ENCODE measurements around the gene KIF19.

Gene KIF19

DNA sequence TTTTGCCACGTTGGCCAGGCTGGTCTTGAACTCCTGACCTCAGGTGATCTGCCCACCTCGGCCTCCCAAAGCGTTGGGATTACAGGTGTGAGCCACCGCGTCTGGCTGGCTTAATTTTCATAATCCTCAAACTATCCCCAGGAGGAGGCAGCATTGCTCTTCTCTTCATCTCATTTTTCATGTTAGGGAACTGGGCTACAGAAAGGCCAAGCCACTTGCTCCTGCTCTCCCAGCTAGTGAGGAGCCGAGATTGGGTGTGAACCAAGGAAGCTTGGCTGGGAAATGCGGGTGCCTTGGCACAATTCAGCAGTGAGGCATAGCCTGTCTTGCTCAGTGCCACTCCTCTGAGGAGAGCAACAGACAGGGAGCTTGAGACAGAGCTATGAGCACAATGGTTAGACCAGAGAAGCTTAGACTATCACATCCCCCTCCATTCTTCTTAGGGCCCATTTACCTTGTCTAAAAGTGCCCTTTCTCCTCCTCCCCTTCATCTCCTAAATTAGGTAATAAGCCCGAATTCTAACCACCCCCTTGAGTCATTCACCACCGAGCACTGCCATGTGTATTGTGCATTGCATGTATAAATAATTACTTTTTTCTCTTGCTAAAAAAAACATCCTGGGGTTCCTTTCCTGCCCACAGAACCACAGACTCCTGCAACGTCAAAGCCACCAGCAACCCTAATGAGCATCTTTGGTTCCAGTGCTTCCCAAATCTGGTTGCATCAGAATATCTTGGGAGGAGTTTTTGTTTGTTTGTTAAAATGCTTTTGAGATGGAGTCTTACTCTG is 20.0 kb upstream of the KIF19 start:
- DNase-seq (ENCODE audit: low read depth): no peak

GRCh38 chr17:74307984-74308773 is 17.8 kb upstream of the KIF19 start:
- DNase-seq (ENCODE audit: low read depth): no peak

DNA sequence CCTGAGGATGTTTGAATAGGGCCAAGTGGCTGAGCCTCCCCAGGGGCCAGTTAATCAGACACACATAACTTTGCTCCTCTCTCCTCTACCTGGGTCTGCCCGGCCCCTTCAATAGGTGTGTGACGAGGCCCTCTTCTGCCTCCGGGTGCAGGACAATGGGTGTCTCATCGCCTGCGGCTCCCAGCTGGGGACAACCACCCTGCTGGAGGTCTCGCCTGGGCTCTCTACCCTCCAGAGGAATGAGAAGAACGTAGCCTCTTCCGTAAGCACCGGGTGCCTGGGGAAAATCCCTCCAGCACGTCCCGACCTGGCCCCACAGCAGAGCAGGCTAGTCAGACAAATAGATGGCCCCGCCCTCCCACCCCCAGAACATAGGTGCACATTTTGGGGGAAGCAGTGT is 16.1 kb upstream of the KIF19 start:
- DNase-seq (ENCODE audit: low read depth): no peak

DNA sequence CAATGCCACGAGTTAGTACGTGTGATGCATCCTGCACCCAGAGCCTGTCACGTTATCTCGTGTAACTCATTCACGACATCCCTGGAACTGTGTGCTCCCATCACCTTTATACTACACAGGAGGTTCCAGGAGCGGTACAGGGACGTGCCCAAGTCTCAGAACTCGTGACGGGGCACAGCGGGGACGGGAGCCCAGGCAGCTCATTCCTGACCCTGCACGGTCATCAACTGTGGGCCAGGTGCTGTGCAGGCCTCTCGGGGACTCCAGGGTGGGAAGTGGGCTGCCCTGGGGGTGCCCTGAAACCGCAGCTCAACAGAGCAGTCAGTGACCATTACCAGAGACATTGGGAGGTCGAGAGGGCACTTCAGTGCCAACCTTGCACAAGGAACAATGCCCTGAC is 11.1 kb upstream of the KIF19 start:
- DNase-seq (ENCODE audit: low read depth): no peak

- DNase-seq (ENCODE audit: low read depth): no peak
Observed at GRCh38 chr17:74316220-74316619, 9.8 kb upstream of the KIF19 start.

GRCh38 chr17:74317071-74317470 is 9.0 kb upstream of the KIF19 start:
- DNase-seq (ENCODE audit: low read depth): no peak

GRCh38 chr17:74318391-74318790 is 7.6 kb upstream of the KIF19 start:
- no peak for DNase-seq (ENCODE audit: low read depth)

DNA sequence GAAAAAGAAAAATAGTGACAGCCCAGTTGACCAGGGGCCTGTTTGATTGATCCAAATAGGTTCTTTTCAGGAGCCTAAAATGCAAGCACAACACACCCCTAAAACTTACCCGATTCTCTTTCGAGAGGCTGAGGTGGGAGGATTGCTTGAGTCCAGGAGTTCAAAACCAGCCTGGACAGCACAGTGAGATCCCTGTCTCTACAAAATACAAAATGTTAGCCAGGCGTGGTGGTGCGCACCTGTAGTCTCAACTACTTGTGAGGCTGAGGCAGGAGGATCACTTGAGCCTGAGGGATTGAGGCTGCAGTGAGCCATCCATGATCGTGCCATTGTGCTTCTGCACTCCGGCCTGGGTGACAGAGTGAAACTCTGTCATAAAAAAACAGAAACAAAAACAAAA is 1.5 kb upstream of the KIF19 start:
- no peak for DNase-seq (ENCODE audit: low read depth)

GRCh38 chr17:74325376-74325742 is 667 bp upstream of the KIF19 start:
- no peak for DNase-seq (ENCODE audit: low read depth)

DNA sequence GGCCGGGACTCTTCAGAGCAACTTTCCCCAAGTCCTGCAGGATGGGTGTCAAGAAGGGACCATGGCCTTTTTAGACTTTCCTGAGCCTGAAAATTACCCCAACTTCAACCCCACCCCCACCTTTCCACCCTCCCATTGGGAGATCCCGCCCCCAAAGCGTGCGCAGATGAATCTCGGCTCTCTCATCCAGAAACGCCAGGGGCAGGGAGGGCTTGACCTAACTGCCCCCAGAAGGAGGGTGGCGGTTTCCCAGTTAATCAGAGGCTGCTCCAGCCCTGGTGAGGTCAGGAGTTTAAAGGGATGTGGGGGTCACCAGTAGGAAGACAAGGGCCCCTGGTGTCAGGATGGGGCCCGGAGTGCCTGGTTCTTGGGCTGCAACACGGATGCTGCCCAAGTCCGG is 480 bp downstream of the KIF19 start:
- no peak for DNase-seq (ENCODE audit: low read depth)

- no peak for DNase-seq (ENCODE audit: low read depth)
Observed at GRCh38 chr17:74328487-74328886, 2.5 kb downstream of the KIF19 start.

DNA sequence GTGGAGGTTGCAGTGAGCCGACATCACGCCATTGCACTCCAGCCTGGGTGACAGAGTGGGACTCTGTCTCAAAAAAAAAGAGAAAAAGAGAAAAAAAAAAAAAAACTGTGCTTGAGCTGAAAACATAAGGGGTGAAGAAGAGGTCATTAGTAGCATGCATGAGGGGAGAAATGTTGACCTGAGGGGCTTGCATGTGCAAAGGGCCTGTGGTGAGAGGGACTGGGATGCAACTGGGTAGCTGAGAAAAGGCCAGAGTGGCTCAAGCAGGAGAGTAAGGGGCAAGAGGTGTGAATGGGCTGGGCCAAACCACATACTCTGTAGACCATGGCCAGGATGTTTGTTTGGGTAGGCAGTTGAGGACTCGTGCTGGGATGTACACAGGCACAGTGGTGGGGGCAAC is 3.4 kb downstream of the KIF19 start:
- no peak for DNase-seq (ENCODE audit: low read depth)

GRCh38 chr17:74330446-74330845 is 4.4 kb downstream of the KIF19 start:
- DNase-seq (ENCODE audit: low read depth): no peak

DNA sequence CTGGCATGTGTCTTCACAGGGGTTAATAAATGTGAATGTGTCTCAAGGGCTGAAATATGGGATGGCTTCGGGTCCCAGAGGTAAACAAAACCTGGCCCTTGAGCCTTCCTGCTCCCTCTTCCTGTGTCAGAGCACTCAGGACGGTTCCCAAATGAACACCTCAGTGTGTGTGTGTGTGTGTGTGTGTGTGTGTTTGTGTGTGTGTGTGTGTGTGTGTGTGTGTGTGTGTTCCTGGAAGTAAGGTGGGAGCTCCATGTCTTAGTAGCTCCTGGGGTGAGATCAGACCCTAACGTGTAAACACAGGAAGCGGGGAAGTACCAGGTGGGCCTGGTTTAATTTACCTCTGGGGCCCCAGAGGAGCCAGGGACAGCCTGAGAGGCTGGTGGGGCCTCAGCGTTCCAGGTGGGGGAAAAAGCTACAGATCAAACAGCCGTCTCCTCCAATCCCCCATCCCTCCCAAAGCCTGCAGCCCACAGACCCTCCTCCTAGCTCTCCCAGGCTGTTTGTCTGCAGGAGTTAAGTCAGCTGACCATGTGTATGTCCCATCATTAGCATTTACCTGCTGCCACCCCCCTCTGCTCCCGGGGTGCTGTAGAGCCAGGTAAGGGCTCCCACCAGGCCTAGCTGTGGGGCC is 6.1 kb downstream of the KIF19 start:
- no peak for DNase-seq (ENCODE audit: low read depth)

- no peak for DNase-seq (ENCODE audit: low read depth)
Observed at GRCh38 chr17:74332763-74333283, 6.8 kb downstream of the KIF19 start.

DNA sequence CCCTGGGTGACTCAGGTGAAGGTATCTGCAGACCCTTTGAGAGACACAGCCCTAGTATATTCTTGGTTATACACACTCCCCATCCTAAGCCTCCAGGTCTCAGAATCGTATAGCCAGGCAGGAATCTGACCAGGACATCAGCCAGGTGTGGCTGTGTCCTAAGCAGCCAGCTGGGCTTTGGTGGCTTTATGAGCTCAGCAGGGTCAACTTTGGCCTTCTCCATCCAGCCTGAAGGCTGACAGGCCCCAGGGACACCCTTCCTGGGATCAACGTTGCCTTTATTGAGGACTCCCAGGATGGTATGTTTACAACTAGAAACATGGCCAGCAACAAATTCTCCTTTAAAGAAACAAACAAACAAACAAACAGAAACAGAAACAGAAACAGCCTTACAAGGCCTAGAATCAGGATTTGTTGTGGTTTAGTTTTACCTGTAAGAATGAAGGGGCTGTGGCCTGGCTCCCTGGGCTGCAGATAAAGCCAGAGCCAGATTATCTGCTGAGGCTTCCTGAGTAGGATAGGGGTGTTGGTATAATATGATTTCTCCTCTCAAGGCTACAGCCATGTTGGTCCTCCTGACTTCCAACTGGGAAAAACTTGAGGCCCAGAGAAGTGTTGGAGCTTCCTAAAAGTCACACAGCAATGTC is 8.5 kb downstream of the KIF19 start:
- no peak for DNase-seq (ENCODE audit: low read depth)

DNA sequence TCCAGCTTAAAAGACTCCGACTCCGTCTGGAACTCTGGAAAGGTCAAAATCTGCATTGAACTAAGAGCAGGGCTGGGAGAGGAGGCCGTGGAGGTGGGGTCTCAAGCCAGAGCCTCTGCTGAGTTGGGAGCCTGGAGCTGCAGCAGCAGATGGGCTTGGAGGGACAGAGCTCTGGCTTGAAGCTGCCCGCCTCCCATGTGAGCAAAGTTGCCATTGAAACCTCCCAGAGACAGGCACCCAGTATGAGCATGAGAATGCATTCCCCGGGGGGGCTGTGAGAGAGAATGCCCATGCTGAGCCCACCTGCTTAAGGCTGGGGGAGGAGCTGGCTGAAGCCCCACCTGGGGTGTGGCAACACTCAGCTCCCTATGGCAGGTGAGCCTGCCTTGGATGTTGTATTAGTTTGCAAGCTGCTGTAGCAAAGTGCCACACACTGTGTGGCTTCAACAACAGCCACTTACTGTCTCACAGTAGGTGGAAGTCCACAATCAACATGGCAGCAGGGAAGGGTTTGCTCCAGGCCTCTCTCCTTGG is 9.6 kb downstream of the KIF19 start:
- no peak for DNase-seq (ENCODE audit: low read depth)

DNA sequence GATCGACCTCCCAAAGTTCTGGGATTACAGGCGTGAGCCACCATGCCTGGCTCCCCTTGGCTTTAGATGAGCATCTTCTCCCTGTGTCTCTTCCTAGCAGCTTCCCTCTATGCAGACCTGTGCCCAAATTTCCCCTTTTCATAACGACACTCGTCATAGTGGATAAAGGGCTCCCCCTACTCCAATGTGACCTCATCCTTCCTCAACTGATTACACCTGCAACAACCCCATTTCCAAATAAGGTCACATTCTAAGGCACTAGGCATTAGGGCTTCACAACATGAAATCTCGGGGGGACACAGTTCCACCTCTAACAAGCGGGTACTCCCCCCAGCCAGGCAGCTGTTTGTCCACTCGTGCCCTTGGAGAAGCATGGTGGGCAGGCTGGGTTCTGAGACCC is 10.3 kb downstream of the KIF19 start:
- DNase-seq (ENCODE audit: low read depth): no peak

DNA sequence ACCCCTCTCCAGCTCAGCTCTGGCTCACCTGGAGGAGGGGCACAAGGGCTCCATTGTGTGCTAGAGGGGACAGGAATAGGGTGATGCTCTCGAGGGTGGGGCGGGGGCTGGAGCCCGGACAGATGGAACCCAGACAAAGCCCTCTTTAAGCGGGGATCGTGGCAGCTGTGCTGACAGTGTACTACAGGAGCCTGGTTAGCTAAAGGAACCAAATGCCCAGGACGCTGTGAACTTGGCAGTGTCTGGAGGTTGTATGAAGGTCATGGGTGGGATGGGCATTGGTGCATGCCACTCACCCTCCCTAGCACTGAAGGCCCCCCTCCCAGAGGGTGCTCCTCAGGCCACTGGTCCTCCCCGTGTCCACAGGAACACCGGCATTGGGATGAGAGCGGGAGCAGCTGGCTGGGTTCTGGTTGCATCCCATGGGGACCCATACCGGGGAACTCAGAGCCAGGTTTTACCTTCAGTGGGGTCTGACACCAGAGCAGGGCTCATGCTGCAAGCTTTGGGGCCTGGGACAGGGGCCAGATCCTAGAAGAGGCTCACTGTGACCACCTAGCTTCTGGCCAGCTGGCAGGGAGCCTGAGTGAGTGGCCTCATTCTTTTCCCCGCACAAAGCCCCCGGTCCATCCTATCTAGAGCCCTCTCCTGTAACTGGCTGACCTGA is 11.9 kb downstream of the KIF19 start:
- no peak for DNase-seq (ENCODE audit: low read depth)

GRCh38 chr17:74339537-74340195 is 13.6 kb downstream of the KIF19 start:
- DNase-seq (ENCODE audit: low read depth): no peak

DNA sequence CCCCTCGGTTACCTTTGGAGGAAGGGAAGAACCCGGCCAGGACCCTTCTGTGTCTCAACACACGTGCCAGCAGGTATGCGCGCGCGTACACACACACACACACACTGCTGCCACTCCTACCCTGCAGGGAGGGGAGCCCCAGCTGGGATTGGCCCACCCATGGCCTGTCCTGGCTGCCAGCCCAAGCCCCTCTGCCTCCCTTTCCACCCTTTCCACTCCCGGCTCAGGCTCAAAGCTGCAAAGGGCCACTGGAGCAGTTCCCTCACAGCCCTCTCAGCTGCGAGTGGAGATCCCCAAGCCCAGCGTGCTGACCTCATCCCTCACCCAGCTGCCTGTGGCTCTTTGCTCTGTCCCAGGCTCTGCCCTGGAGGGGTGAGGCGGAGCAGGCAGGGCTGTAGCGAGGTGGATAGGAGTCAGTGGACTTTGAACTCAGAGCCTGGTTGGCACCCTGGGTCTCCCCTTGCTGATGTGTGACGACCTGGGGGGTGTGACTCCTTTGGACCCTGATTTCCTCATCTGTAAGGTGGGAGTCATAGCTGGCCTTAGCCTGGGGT is 14.5 kb downstream of the KIF19 start:
- DNase-seq (ENCODE audit: low read depth): no peak
